Measurements from ENCODE around the gene LST1.

GRCh38 chr6:31627690-31628287 is 41.7 kb downstream of the LST1 start:
- TF ChIP-seq POLR2A (IDR thresholded peaks at IDR 0.05): no peak
- TF ChIP-seq CTCF (IDR thresholded peaks at IDR 0.05): no peak
